Keratinocyte (primary cell): Measurements from ENCODE around the gene SUCNR1.
"Not testable (repeated sequence)": the region's sequence is repeated elsewhere in the genome, so short reads cannot be mapped to it uniquely, and the experiment has no call there.

Source experiments
- CTCF ChIP-seq, 3 experiments: IDR thresholded peaks in 1 of 3; conservative IDR thresholded peaks in 1 of 3; optimal IDR thresholded peaks in 1 of 3; 2 replicates in 2 of 3; 3 replicates in 1 of 3; pipeline versions ENCODE3 to v1.5.1; 2011; ENCODE audit warnings: low read length in 3 of 3, mild to moderate bottlenecking in 3 of 3, moderate library complexity in 2 of 3, control low read depth in 1 of 3, inconsistent platforms in 1 of 3; ENCODE audit not compliant: insufficient read depth in 2 of 3; ENCODE audit errors: extremely low read depth in 1 of 3
- EZH2 ChIP-seq: IDR thresholded peaks from one replicate; pipeline ENCODE4 v1.6.1; 2012; ENCODE audit warnings: inconsistent platforms, mild to moderate bottlenecking, low read length, moderate library complexity

GRCh38 chr3:151898121-151898520, 24.7 kb downstream of the SUCNR1 start:
- not testable (repeated sequence) for TF ChIP-seq EZH2; CTCF (optimal IDR thresholded peaks at IDR 0.05 in 1 of 3, IDR thresholded peaks at IDR 0.05 in 1 of 3, conservative IDR thresholded peaks at IDR 0.05 in 1 of 3; ENCODE audit: extremely low read depth in 1 of 3, insufficient read depth in 2 of 3, low read length in 3 of 3)
